Measurements from ENCODE around the gene KRTAP19-4. TPM values are rescaled to one million over a fixed set of nuclear protein-coding genes. Genes with fewer than 3 reads are reported as not detected.

KRTAP19-4 gene
- total RNA-seq, 1 experiment from 2014 or later, result not detected

- Mint-ChIP-seq H3K27ac (ENCODE audit: unreplicated experiment) (no peak within 1 kb of the TSS), H3K4me1 (ENCODE audit: low read depth, unreplicated experiment) (no peaks in the 10 kb centered on the region), H3K36me3 (ENCODE audit: insufficient read depth, unreplicated experiment) (no peaks in the 10 kb centered on the region), H3K9me3 (ENCODE audit: low read depth, unreplicated experiment) (peaks cover 4% of the 10 kb centered on the region), H3K27me3 (ENCODE audit: unreplicated experiment) (no peaks in the 10 kb centered on the region), H3K4me3 (ENCODE audit: low read depth, unreplicated experiment) (no peak within 1 kb of the TSS)
- CTCF ChIA-PET, result no interaction called here
- no peak for DNase-seq
- no TSS peak for BruUV-seq (replicated peaks)
- TF ChIP-seq, protein P1, sequence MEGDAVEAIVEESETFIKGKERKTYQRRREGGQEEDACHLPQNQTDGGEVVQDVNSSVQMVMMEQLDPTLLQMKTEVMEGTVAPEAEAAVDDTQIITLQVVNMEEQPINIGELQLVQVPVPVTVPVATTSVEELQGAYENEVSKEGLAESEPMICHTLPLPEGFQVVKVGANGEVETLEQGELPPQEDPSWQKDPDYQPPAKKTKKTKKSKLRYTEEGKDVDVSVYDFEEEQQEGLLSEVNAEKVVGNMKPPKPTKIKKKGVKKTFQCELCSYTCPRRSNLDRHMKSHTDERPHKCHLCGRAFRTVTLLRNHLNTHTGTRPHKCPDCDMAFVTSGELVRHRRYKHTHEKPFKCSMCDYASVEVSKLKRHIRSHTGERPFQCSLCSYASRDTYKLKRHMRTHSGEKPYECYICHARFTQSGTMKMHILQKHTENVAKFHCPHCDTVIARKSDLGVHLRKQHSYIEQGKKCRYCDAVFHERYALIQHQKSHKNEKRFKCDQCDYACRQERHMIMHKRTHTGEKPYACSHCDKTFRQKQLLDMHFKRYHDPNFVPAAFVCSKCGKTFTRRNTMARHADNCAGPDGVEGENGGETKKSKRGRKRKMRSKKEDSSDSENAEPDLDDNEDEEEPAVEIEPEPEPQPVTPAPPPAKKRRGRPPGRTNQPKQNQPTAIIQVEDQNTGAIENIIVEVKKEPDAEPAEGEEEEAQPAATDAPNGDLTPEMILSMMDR (IDR thresholded peaks at IDR 0.05; ENCODE audit: unreplicated experiment), result no peak
- intact Hi-C loops (cut with micrococcal nuclease; ENCODE audit: unreplicated experiment), result no loop called here
Measured at GRCh38 chr21:30502041-30502440, 5.1 kb upstream of the KRTAP19-4 start, which contains the start of gene KRTAP19-5. TSS of gene KRTAP19-5 (minus strand) at chr21:30502141. CDS start at chr21:30502090, 51 bp downstream.

DNA sequence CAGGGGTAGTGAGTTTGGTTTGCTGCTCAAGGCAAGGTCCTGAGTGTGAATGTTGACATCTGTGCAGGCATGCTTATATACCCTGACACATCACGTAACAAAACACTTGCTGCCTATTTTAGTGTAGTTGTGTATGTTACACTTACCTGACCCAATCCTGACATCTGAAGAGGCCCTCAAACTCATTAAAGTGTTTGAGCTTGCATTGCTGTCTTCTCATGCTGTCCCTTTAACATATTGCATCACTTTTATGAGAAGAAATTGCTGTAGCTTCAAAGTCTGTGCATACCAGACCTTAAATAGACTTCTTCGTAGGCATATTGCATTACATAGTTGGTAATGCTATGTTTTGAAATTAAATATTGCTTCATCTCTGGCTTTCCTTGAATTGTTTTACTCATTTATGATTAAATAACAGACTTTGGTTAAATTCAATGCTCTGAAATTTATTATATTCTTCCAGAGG lies 5.0 kb downstream of the KRTAP19-4 start, which contains the start of gene KRTAP19-3:
KRTAP19-3 (minus strand) TSS at position 51 of the 466 bp plus-strand sequence. CDS start 56 bp downstream, outside the sequence.
- BruUV-seq (replicated peaks), result no TSS peak
- no peak for DNase-seq
- CTCF ChIA-PET, result no interaction called here
- Mint-ChIP-seq H3K36me3 (ENCODE audit: insufficient read depth, unreplicated experiment) (no peaks in the 10 kb centered on the region), H3K4me3 (ENCODE audit: low read depth, unreplicated experiment) (no peak within 1 kb of the TSS), H3K9me3 (ENCODE audit: low read depth, unreplicated experiment) (peaks cover 5% of the 10 kb centered on the region), H3K4me1 (ENCODE audit: low read depth, unreplicated experiment) (no peaks in the 10 kb centered on the region), H3K27ac (ENCODE audit: unreplicated experiment) (no peak within 1 kb of the TSS), H3K27me3 (ENCODE audit: unreplicated experiment) (no peaks in the 10 kb centered on the region)
- intact Hi-C loops (cut with micrococcal nuclease; ENCODE audit: unreplicated experiment), result no loop called here
- TF ChIP-seq, protein P1 (IDR thresholded peaks at IDR 0.05; ENCODE audit: unreplicated experiment), result no peak

GRCh38 chr21:30487336-30487735 lies 9.6 kb downstream of the KRTAP19-4 start, which contains the start of gene KRTAP19-2:
TSS of gene KRTAP19-2 (minus strand) at chr21:30487436. CDS start at chr21:30487348, 88 bp downstream.
- no TSS peak for BruUV-seq (replicated peaks)

DNA sequence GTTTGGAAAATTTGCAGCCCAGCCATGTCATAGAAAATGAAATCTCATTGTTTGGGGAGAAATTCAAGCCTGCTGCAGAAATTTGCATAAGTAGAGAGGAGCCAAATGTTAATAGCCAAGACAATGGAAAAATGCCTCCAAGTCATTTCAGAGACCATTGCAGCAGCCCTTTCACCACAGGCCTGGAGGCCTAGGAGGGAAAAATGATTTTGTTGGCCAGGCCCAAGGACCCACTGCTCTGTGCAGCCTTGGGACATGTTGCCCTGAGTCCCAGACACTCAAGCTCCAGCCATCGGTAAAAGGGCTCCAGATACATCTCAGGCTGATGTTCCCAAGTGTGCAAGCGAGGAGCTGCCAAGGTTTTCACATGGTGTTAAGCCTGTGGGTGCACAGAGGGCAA lies 10.8 kb downstream of the KRTAP19-4 start:
- TF ChIP-seq, protein P1 (IDR thresholded peaks at IDR 0.05; ENCODE audit: unreplicated experiment), result no peak
- CTCF ChIA-PET, result no interaction called here
- BruUV-seq (replicated peaks), result no TSS peak
- Mint-ChIP-seq H3K4me3 (ENCODE audit: low read depth, unreplicated experiment) (no peak overlapping the region), H3K36me3 (ENCODE audit: insufficient read depth, unreplicated experiment) (no peaks in the 10 kb centered on the region), H3K27me3 (ENCODE audit: unreplicated experiment) (no peaks in the 10 kb centered on the region), H3K27ac (ENCODE audit: unreplicated experiment) (no peak overlapping the region), H3K9me3 (ENCODE audit: low read depth, unreplicated experiment) (peaks cover 9% of the 10 kb centered on the region), H3K4me1 (ENCODE audit: low read depth, unreplicated experiment) (no peaks in the 10 kb centered on the region)
- no peak for DNase-seq
- intact Hi-C loops (cut with micrococcal nuclease; ENCODE audit: unreplicated experiment), result no loop called here

More at GRCh38 chr21:30487336-30487735, 9.6 kb downstream of the KRTAP19-4 start, which contains the start of gene KRTAP19-2:
- TF ChIP-seq, protein P1 (IDR thresholded peaks at IDR 0.05; ENCODE audit: unreplicated experiment), result no peak
- no peak within 1 kb of the TSS for H3K27ac Mint-ChIP-seq (ENCODE audit: unreplicated experiment)
- CTCF ChIA-PET, result no interaction called here
- no peaks in the 10 kb centered on the region for H3K4me1 Mint-ChIP-seq (ENCODE audit: low read depth, unreplicated experiment)
- no peaks in the 10 kb centered on the region for H3K27me3 Mint-ChIP-seq (ENCODE audit: unreplicated experiment)
- H3K36me3 Mint-ChIP-seq (ENCODE audit: insufficient read depth, unreplicated experiment), result no peaks in the 10 kb centered on the region
- intact Hi-C loops (cut with micrococcal nuclease; ENCODE audit: unreplicated experiment), result no loop called here
- DNase-seq, result no peak
- no peak within 1 kb of the TSS for H3K4me3 Mint-ChIP-seq (ENCODE audit: low read depth, unreplicated experiment)
- peaks cover 5% of the 10 kb centered on the region for H3K9me3 Mint-ChIP-seq (ENCODE audit: low read depth, unreplicated experiment)

Measured in Calu3 (cell line).